GM12878 (cell line): ENCODE measurements around the gene SMC3. TPM values are rescaled to one million over a fixed set of nuclear protein-coding genes. Genes with fewer than 3 reads are reported as not detected.

Experiments used
- ATF7 ChIP-seq: fragments of 450-650 bp; IDR thresholded peaks from 2 replicates; pipeline ENCODE4 v1.6.1; 2016; ENCODE audit warnings: low read depth, mild to moderate bottlenecking
- BHLHE40 ChIP-seq, 2 experiments: fragments of 450-650 bp in 1 of 2; IDR thresholded peaks; 2 replicates each; pipeline ENCODE4 v1.6.1; 2011 to 2017; ENCODE audit warnings: low read depth in 2 of 2, borderline replicate concordance in 1 of 2, improper control_type of control experiment in 1 of 2, low read length in 1 of 2, mild to moderate bottlenecking in 1 of 2
- DPF2 ChIP-seq: fragments of 450-650 bp; IDR thresholded peaks from 2 replicates; pipeline ENCODE4 v1.6.1; 2017; ENCODE audit warnings: mild to moderate bottlenecking
- GABPA ChIP-seq: IDR thresholded peaks from 2 replicates; pipeline ENCODE4 v1.6.1; 2014; ENCODE audit warnings: antibody characterized with exemption, low read depth, mild to moderate bottlenecking, inconsistent platforms
- GATAD2B ChIP-seq: fragments of 450-650 bp; conservative IDR thresholded peaks from 2 replicates; pipeline ENCODE4 v1.6.1; 2017; ENCODE audit warnings: low read depth, mild to moderate bottlenecking, moderate library complexity
- HDAC6 ChIP-seq: fragments of 200-600 bp; sonication (generic); IDR thresholded peaks from one replicate; pipeline ENCODE4 v1.8.0; 2017; ENCODE audit warnings: antibody characterized with exemption; ENCODE audit not compliant: unreplicated experiment
- HDGF ChIP-seq: fragments of 450-650 bp; IDR thresholded peaks from 2 replicates; pipeline ENCODE4 v1.6.1; 2016; ENCODE audit warnings: antibody characterized with exemption
- IRF4 ChIP-seq: IDR thresholded peaks from 2 replicates; pipeline ENCODE4 v1.6.1; 2011; ENCODE audit warnings: low read depth, low read length
- KLF5 ChIP-seq: fragments of 450-650 bp; IDR thresholded peaks from 2 replicates; pipeline ENCODE4 v1.6.1; 2014; ENCODE audit warnings: mild to moderate bottlenecking; ENCODE audit not compliant: partially characterized antibody
- MTA2 ChIP-seq: fragments of 450-650 bp; IDR thresholded peaks from 2 replicates; pipeline ENCODE4 v1.6.1; 2016; ENCODE audit warnings: low read depth, mild to moderate bottlenecking, moderate library complexity
- RELA ChIP-seq: fragments of 450-650 bp; IDR thresholded peaks from 2 replicates; pipeline ENCODE4 v1.8.0; 2014; ENCODE audit warnings: borderline replicate concordance; ENCODE audit not compliant: partially characterized antibody
- SMC3 ChIP-seq: IDR thresholded peaks from 2 replicates; pipeline ENCODE4 v1.6.1; 2011; ENCODE audit warnings: low read length, improper control_type of control experiment, borderline replicate concordance
- SPI1 ChIP-seq: IDR thresholded peaks from 2 replicates; pipeline ENCODE4 v1.6.1; 2011; ENCODE audit warnings: low read depth, mild to moderate bottlenecking, low read length, moderate library complexity, borderline replicate concordance; ENCODE audit not compliant: insufficient read depth
- SRF ChIP-seq, 2 experiments: IDR thresholded peaks; 2 replicates each; pipeline ENCODE4 v1.6.1; 2011; ENCODE audit warnings: low read depth in 2 of 2, low read length in 2 of 2, mild to moderate bottlenecking in 1 of 2, moderate library complexity in 1 of 2
- TCF12 ChIP-seq: IDR thresholded peaks from 2 replicates; pipeline ENCODE4 v1.6.1; 2011; ENCODE audit warnings: low read depth, mild to moderate bottlenecking, low read length
- ZNF217 ChIP-seq: fragments of 450-650 bp; IDR thresholded peaks from 2 replicates; pipeline ENCODE4 v1.6.1; 2017; ENCODE audit warnings: antibody characterized with exemption, mild to moderate bottlenecking
- ZNF24 ChIP-seq: fragments of 450-650 bp; IDR thresholded peaks from 2 replicates; pipeline ENCODE4 v1.6.1; 2017; ENCODE audit warnings: antibody characterized with exemption, mild to moderate bottlenecking
- polyA plus RNA-seq, 11 experiments: library from polyadenylated mRNA; depleted of rRNA in 4 of 11; unstranded in 6 of 11; stranded (reverse) in 5 of 11; fragments of >200 nt; fragmentation: Nextera tagmentation in 4 of 11; fragmentation: Illumina TruSeq in 1 of 11; extraction: Ambion mirVana in 4 of 11; extraction: Trizol in 1 of 11; gene quantifications; 1 replicate in 1 of 11; 2 replicates in 10 of 11; pipeline versions ENCODE4 v1.2.1 to v1.2.3, GENCODE V29; 2011 to 2016; ENCODE audit warnings: inconsistent platforms in 2 of 11, missing spikeins in 2 of 11, low read depth in 1 of 11
- total RNA-seq, 4 experiments: library from RNA; depleted of rRNA in 3 of 4; stranded (reverse); fragments of >200 nt in 3 of 4; fragmentation: Illumina TruSeq in 1 of 4; extraction: Trizol in 1 of 4; gene quantifications; 2 replicates each; pipeline versions ENCODE4 v1.2.1 to v1.2.3, GENCODE V29; 2013 to 2021
- TF ChIP-seq, protein P1 (sequence below): fragments of 450-650 bp; IDR thresholded peaks from 2 replicates; pipeline ENCODE4 v1.6.1; 2018; ENCODE audit warnings: borderline replicate concordance, mild to moderate bottlenecking; ENCODE audit not compliant: partially characterized antibody
- TF ChIP-seq, protein P2 (sequence below): fragments of 450-650 bp; IDR thresholded peaks from 2 replicates; pipeline ENCODE4 v1.6.1; 2016; ENCODE audit warnings: mild to moderate bottlenecking
- TF ChIP-seq, protein P3 (sequence below): IDR thresholded peaks from 2 replicates; pipeline ENCODE4 v1.6.1; 2012; ENCODE audit warnings: low read length, inconsistent platforms

Gene SMC3
- total and polyA plus RNA-seq, 10 of the 15 experiments (the other 5 are each of a cell fraction or from before 2014, with no cell fraction given), result 30.4 to 123 (median 48.3) TPM

DNA sequence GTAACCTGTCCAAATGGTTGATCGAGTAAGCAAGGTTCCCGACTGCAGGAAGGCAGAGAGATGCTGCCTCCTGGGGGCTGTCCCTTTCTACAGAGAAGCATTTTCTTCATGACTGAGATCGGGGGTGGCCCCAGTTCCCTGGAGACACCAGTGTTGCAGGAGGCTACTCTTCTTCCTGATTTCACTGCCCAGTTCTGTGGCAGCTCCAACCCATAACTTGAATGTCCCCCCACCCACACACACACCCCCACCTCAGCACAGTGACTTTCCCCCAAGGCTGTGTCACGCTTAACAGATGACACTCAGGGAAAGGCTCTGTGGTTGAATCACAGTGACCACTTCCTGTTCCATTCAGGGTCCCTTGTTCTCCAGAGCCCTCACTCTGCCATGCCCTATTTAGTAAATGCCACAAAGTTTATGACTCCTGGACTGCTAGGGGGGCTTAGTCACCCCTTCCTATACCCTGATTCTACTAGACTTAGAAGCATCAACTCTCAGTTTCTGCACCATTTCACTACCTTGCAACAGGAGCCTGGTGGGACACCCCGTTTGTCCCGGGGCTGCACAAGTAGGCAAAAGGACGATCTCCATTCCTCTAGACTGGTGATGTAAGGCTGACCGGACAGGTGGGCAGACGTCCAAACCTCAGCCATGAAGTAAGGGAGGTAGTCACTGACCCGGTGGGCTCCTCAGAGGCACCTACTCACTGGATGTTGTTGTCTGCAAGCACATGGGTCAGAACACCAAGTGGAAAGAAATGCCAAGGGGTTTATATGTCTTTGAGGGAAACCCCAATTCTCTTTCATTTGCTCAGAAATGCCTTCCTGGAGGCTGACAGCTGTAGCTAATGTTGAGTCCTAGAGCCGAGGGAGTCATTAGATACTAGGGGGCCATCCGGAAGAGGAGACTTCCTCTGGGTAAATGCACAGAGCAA is 31.3 kb upstream of the SMC3 start (continued):
- TF ChIP-seq, protein P1, sequence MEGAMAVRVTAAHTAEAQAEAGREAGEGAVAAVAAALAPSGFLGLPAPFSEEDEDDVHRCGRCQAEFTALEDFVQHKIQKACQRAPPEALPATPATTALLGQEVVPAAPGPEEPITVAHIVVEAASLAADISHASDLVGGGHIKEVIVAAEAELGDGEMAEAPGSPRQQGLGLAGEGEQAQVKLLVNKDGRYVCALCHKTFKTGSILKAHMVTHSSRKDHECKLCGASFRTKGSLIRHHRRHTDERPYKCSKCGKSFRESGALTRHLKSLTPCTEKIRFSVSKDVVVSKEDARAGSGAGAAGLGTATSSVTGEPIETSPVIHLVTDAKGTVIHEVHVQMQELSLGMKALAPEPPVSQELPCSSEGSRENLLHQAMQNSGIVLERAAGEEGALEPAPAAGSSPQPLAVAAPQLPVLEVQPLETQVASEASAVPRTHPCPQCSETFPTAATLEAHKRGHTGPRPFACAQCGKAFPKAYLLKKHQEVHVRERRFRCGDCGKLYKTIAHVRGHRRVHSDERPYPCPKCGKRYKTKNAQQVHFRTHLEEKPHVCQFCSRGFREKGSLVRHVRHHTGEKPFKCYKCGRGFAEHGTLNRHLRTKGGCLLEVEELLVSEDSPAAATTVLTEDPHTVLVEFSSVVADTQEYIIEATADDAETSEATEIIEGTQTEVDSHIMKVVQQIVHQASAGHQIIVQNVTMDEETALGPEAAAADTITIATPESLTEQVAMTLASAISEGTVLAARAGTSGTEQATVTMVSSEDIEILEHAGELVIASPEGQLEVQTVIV, result peak; percentile 54
- TF ChIP-seq KLF5 (peak; percentile 25), RELA (peak; percentile 98), ZNF217 (peak; percentile 26; the same call in 1 of the 2 replicates), SPI1 (peak; percentile 81; the same call in 1 of the 2 replicates), ZNF24 (no peak), DPF2 (peak; percentile 96), ATF7 (peak; percentile 93), SRF (IDR thresholded peaks at IDR 0.05; ENCODE audit: low read depth in 2 of 2, low read length in 2 of 2) (no peak; a peak in 1 of 4 replicates), GABPA (peak; percentile 65; the same call in 1 of the 2 replicates), BHLHE40 (IDR thresholded peaks at IDR 0.05; ENCODE audit: borderline replicate concordance in 1 of 2, low read depth in 2 of 2, low read length in 1 of 2) (peak; percentile 90 to 92), SMC3 (peak; percentile 46; the same call in 1 of the 2 replicates), HDGF (no peak), TCF12 (peak; percentile 88), MTA2 (peak; percentile 93), GATAD2B (peak; percentile 94), HDAC6 (no peak), IRF4 (peak; percentile 69; the same call in 1 of the 2 replicates)
- TF ChIP-seq, protein P2, sequence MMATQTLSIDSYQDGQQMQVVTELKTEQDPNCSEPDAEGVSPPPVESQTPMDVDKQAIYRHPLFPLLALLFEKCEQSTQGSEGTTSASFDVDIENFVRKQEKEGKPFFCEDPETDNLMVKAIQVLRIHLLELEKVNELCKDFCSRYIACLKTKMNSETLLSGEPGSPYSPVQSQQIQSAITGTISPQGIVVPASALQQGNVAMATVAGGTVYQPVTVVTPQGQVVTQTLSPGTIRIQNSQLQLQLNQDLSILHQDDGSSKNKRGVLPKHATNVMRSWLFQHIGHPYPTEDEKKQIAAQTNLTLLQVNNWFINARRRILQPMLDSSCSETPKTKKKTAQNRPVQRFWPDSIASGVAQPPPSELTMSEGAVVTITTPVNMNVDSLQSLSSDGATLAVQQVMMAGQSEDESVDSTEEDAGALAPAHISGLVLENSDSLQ, result peak; percentile 61
- TF ChIP-seq, protein P3, sequence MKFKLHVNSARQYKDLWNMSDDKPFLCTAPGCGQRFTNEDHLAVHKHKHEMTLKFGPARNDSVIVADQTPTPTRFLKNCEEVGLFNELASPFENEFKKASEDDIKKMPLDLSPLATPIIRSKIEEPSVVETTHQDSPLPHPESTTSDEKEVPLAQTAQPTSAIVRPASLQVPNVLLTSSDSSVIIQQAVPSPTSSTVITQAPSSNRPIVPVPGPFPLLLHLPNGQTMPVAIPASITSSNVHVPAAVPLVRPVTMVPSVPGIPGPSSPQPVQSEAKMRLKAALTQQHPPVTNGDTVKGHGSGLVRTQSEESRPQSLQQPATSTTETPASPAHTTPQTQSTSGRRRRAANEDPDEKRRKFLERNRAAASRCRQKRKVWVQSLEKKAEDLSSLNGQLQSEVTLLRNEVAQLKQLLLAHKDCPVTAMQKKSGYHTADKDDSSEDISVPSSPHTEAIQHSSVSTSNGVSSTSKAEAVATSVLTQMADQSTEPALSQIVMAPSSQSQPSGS, result peak; percentile 83
